Gastrocnemius medialis (tissue), 4 donors: ENCODE data around the gene MAP3K4.

Experiments
- CTCF ChIP-seq, 5 experiments: fragments of 450-650 bp in 3 of 5; fragments of 200-600 bp in 2 of 5; sonication (generic) in 2 of 5; IDR thresholded peaks in 4 of 5; conservative IDR thresholded peaks in 1 of 5; 1 replicate in 4 of 5; 2 replicates in 1 of 5; pipeline ENCODE4 v1.5.1; 2016 to 2019; ENCODE audit warnings: antibody characterized with exemption in 5 of 5, mild to moderate bottlenecking in 3 of 5, moderate library complexity in 3 of 5
- POLR2A ChIP-seq, 2 donors: fragments of 450-650 bp; IDR thresholded peaks; one replicate each; pipeline ENCODE4 v1.6.1; 2017; ENCODE audit warnings: antibody characterized with exemption in 2 of 2, mild to moderate bottlenecking in 2 of 2, moderate library complexity in 2 of 2

- TF ChIP-seq CTCF (IDR thresholded peaks at IDR 0.05 in 4 of 5, conservative IDR thresholded peaks at IDR 0.05 in 1 of 5) (no peak), POLR2A (IDR thresholded peaks at IDR 0.05) (no peak)
These were observed 44.4 kb downstream of the MAP3K4 start for GRCh38 chr6:161035981-161036263.
